GM12872 (cell line): ENCODE measurements around the gene NR1H3.

ENCODE experiments used
- TF ChIP-seq, protein P1 (sequence below): IDR thresholded peaks from 3 replicates; pipeline ENCODE4 v1.5.1; 2011; ENCODE audit warnings: low read depth, mild to moderate bottlenecking, low read length, moderate library complexity; ENCODE audit not compliant: insufficient read depth

NR1H3 gene

DNA sequence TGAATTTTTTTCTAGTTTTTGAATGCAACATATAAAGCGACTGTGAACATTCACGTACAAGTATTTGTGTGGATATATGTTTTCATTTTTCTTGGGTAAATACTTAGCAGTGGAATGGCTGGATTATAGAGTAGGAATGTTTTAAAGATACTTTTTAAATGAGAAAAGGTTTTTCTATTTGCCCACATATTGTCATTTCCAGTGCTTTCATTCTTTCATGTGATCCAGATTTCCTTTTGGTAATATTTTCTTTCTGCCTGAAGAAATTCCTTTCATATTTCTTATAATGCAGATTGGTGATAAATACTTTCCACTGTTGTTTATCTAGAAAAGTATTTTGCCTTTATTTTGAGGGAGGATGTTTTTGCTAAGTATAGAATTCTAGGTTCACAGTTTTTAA lies 35.1 kb upstream of the NR1H3 start:
- TF ChIP-seq, protein P1, sequence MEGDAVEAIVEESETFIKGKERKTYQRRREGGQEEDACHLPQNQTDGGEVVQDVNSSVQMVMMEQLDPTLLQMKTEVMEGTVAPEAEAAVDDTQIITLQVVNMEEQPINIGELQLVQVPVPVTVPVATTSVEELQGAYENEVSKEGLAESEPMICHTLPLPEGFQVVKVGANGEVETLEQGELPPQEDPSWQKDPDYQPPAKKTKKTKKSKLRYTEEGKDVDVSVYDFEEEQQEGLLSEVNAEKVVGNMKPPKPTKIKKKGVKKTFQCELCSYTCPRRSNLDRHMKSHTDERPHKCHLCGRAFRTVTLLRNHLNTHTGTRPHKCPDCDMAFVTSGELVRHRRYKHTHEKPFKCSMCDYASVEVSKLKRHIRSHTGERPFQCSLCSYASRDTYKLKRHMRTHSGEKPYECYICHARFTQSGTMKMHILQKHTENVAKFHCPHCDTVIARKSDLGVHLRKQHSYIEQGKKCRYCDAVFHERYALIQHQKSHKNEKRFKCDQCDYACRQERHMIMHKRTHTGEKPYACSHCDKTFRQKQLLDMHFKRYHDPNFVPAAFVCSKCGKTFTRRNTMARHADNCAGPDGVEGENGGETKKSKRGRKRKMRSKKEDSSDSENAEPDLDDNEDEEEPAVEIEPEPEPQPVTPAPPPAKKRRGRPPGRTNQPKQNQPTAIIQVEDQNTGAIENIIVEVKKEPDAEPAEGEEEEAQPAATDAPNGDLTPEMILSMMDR: no peak

DNA sequence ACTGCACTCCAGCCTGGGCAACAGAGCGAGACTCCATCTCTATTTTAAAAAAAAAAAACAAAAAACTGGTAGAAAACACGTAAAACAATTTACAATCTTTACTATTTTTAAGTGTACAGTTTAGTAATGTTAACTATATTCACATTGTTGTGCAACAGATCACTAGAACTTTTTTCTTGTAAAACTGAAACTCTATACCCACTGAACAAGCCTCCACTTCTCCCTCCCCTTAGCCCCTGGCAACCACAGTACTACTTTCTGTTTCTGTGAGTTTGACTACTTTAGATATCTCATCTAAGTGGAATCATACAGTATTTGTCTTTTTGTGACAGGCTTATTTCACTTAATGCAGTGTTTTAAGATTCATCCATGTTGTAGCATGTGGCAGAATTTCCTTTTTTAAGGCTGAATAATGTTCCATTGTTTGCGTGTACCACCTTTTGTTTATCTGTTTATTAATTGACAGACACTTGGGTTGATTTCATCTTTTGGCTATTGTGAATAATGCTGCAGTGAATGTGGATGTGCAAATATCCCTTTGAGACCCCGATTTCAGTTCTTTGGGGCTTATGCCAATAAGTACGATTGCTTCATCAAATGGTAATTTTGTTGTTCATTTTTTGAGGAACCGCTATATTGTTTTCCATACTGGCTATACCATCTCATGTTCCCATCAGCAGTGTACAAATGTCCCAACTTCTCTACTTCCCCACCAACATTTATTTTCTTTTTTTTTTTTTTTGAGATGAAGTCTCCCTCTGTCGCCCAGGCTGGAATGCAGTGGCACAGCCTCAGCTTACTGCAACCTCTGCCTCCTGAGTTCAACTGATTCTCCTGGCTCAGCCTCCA lies 32.0 kb upstream of the NR1H3 start:
- TF ChIP-seq, protein P1: no peak

DNA sequence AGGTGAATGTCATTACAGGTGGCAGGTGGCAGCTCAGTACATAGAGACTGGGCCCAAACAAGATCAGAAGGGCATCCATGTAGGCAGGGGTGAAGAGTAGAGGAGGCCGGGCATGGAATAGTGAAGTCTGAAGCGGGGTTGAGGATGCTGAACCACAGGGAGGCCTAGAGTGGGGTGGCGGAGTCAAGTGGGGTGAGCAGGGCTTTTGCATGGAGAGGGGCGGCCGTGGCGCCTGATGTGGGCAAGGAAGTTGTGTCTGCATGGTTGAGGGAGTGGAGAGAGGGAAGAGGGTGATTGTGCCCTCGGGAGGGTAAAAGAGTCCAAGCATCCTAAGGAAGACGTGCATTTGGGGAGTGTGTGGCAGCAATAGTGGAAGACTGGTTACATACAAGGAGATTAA lies 28.6 kb upstream of the NR1H3 start:
- TF ChIP-seq, protein P1: no peak

DNA sequence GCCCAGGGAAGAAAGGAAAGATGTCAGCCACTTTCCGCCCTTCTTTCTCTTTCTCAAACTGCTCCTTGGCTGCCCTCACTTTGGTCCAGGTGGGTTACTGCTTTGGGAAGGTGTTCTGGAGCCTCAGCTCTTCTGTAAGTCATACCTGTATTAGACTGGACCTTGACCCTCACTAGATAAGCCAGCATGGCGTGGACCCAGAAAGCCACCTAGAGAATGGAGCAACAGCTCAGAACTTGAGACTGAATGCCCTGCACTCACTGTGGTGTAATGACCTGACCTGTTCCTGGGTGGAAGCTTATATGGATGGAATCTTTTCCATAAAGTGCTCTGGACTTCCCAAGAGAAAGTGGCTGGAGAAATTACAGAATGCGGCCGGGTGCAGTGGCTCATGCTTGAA lies 24.7 kb upstream of the NR1H3 start:
- TF ChIP-seq, protein P1: no peak

DNA sequence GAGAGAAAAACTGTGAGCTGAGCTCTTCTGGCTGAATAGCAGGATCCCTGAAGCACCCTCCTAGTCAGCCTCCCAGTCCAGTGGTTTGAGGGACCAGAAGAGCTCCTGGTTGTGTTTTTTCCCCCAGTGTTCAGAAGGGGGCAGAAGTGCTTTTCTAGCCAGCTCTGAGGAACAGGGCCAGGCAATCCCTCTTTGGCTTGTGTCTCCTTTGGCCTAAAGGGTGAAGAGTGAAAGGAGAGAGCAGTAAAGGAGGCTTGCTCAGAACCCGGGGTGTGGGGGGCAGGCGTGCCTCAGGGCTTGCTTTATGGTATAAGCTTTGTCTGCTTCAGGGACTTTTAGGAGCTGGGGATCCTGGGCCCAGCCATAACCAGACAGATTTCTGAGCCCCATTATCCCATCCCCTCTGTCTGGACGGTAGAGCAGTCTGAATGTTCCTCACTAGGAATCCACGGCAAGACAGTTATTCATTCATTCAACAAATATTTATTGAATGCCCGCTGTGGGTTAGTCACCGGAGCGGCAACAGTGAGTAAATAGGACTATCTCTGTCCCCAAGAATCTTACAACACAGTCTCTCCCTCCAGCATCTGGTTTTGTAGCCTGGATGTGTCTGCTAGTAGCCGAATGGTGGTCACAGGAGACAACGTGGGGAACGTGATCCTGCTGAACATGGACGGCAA lies 23.7 kb upstream of the NR1H3 start:
- TF ChIP-seq, protein P1: 0 out of 3 replicates have a peak, but pooled peaks have one; percentile 15

DNA sequence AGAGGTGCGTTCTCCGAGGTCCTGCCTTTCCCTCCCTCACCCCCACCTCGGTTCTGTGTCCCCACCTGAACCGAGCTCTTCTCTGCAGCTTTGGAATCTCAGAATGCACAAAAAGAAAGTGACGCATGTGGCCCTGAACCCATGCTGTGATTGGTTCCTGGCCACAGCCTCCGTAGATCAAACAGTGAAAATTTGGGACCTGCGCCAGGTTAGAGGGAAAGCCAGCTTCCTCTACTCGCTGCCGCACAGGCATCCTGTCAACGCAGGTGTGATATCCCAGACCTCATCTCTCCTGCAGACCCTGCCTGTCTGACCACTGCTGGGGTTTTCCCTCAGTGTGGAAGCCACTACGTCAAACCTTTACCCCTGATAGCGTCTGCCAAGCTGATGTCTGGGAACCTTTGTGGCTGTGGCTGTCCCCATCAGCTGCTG lies 23.1 kb upstream of the NR1H3 start:
- TF ChIP-seq, protein P1: no peak

DNA sequence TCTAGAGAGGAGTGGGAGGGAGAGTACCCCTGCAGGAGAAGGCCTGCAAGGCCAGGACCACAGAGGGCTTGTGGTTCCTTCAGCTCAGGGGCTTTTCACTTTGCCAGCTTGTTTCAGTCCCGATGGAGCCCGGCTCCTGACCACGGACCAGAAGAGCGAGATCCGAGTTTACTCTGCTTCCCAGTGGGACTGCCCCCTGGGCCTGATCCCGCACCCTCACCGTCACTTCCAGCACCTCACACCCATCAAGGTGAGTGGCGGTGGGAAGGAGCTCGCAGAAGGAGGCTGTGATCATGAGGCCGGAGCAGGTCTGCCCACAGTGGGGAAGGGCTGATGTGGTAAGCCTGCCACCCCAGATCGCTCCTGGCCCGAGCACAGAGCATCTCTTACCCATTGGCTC lies 22.6 kb upstream of the NR1H3 start:
- TF ChIP-seq, protein P1: no peak
